Glutamatergic neuron (in vitro differentiated cells): ENCODE results near the gene GCSAML. TPM values are rescaled to one million over a fixed set of nuclear protein-coding genes. Genes with fewer than 3 reads are reported as not detected.

Source experiments
- DNase-seq: peaks from one replicate; pipeline ENCODE4 v3.0.0; 2022
- H3K27ac Mint-ChIP-seq: one replicate; pipeline ENCODE4 v1.8.0; 2020; ENCODE audit warnings: mild to moderate bottlenecking, mixed read lengths, inconsistent platforms; ENCODE audit not compliant: unreplicated experiment
- H3K27me3 Mint-ChIP-seq: one replicate; pipeline ENCODE4 v1.8.0; 2020; ENCODE audit warnings: mild to moderate bottlenecking, moderate library complexity, mixed read lengths, inconsistent platforms; ENCODE audit not compliant: unreplicated experiment
- H3K36me3 Mint-ChIP-seq: one replicate; pipeline ENCODE4 v1.8.0; 2020; ENCODE audit warnings: mild to moderate bottlenecking, mixed read lengths, inconsistent platforms; ENCODE audit not compliant: unreplicated experiment
- H3K4me1 Mint-ChIP-seq: one replicate; pipeline ENCODE4 v1.8.0; 2020; ENCODE audit warnings: mild to moderate bottlenecking, low read depth, mixed read lengths, inconsistent platforms; ENCODE audit not compliant: unreplicated experiment
- H3K4me3 Mint-ChIP-seq: one replicate; pipeline ENCODE4 v1.8.0; 2020; ENCODE audit warnings: mild to moderate bottlenecking, mixed read lengths, inconsistent platforms; ENCODE audit not compliant: unreplicated experiment
- H3K9me3 Mint-ChIP-seq: one replicate; pipeline ENCODE4 v1.8.0; 2020; ENCODE audit warnings: mild to moderate bottlenecking, moderate library complexity, mixed read lengths, inconsistent platforms; ENCODE audit not compliant: unreplicated experiment
- total RNA-seq: library from RNA; stranded (reverse); fragmentation: NEBNext Ultra II Directional; extraction: Animal tissue kit (Norgen Biotek cat#: 25700); gene quantifications from one replicate; pipeline ENCODE4 v1.2.1, GENCODE V29; 2021; ENCODE audit not compliant: unreplicated experiment
- TF ChIP-seq, protein P1 (sequence below): fragments of 200-600 bp; sonication (generic); IDR thresholded peaks from one replicate; pipeline ENCODE4 v1.5.0; 2021; ENCODE audit not compliant: partially characterized antibody, unreplicated experiment

The GCSAML gene
- total RNA-seq, 1 donor from 2014 or later: not detected

DNA sequence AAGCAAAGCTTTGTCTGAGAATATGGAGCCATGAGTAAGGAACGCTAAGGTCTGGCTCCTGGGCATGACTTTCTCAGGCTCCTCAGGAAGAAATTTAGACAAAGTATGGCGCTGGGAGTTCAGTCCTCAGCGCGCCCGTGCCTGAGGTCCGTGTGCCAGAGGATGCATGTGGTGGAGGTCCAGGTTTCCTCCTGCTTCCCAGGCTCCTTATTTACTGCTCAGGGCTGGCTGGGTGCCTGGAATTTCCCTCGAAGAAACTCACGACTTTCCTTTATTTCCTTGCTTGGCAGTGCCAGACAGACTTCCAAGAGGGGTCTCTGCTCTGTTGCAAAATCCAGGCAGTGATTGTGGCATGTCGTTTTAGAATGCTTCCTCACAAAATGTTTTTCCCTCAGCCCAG is 13.3 kb downstream of the GCSAML start:
- no peaks in the 10 kb centered on the region for H3K4me1 Mint-ChIP-seq
- no peaks in the 10 kb centered on the region for H3K36me3 Mint-ChIP-seq
- TF ChIP-seq, protein P1, sequence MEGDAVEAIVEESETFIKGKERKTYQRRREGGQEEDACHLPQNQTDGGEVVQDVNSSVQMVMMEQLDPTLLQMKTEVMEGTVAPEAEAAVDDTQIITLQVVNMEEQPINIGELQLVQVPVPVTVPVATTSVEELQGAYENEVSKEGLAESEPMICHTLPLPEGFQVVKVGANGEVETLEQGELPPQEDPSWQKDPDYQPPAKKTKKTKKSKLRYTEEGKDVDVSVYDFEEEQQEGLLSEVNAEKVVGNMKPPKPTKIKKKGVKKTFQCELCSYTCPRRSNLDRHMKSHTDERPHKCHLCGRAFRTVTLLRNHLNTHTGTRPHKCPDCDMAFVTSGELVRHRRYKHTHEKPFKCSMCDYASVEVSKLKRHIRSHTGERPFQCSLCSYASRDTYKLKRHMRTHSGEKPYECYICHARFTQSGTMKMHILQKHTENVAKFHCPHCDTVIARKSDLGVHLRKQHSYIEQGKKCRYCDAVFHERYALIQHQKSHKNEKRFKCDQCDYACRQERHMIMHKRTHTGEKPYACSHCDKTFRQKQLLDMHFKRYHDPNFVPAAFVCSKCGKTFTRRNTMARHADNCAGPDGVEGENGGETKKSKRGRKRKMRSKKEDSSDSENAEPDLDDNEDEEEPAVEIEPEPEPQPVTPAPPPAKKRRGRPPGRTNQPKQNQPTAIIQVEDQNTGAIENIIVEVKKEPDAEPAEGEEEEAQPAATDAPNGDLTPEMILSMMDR: no peak
- no peaks in the 10 kb centered on the region for H3K9me3 Mint-ChIP-seq
- no peaks in the 10 kb centered on the region for H3K27me3 Mint-ChIP-seq
- H3K27ac Mint-ChIP-seq: no peak overlapping the region
- DNase-seq: no peak
- H3K4me3 Mint-ChIP-seq: no peak overlapping the region

DNA sequence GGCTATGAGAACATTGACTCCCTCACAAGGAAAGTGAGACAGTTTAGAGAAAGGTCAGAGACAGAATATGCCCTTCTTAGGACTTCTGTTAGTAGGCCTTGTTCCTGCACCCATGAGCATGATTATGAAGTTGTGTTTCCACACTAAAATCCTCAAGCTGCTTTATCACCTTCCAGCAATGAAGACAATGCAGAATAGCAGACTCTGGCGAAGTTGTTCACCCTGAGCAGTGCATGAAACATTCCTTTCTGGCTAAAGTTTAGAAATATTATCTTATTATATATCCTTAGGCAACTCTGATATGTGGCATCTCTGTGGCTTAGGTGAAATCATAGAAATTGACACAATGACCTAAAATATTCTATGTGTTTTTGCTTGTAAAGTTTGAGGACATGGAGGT is 25.3 kb downstream of the GCSAML start:
- no peak overlapping the region for H3K4me3 Mint-ChIP-seq
- no peak overlapping the region for H3K27ac Mint-ChIP-seq
- H3K4me1 Mint-ChIP-seq: no peaks in the 10 kb centered on the region
- peaks cover 5% of the 10 kb centered on the region for H3K36me3 Mint-ChIP-seq
- H3K27me3 Mint-ChIP-seq: no peaks in the 10 kb centered on the region
- DNase-seq: no peak
- H3K9me3 Mint-ChIP-seq: peaks cover 9% of the 10 kb centered on the region
- TF ChIP-seq, protein P1: no peak

DNA sequence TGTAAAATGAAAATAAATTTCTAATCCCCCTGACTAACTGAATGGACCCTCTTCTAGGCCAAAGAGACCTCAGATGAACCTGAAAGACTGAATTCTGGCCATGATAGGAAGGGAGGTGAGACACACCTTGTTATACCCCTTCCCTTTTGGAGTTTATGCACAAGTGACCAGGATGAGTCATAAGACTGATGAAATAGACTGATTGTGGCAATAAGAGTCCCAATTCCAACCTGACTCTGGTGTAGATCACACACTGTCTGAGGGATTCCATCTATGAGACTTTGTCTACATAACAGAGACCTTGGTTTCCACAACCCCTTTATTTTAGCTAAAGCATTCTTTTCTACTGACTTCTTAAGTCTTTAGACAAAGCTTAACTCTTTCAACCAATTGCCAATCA is 25.7 kb downstream of the GCSAML start:
- Mint-ChIP-seq H3K27ac (no peak overlapping the region), H3K27me3 (no peaks in the 10 kb centered on the region), H3K4me3 (no peak overlapping the region), H3K4me1 (no peaks in the 10 kb centered on the region), H3K9me3 (peaks cover 9% of the 10 kb centered on the region), H3K36me3 (peaks cover 5% of the 10 kb centered on the region)
- TF ChIP-seq, protein P1: no peak
- DNase-seq: no peak

- H3K27ac Mint-ChIP-seq: no peak overlapping the region
- H3K4me3 Mint-ChIP-seq: no peak overlapping the region
- no peaks in the 10 kb centered on the region for H3K27me3 Mint-ChIP-seq
- H3K4me1 Mint-ChIP-seq: no peaks in the 10 kb centered on the region
- TF ChIP-seq, protein P1: peak; percentile 45
- no peak for DNase-seq
- peaks cover 2% of the 10 kb centered on the region for H3K9me3 Mint-ChIP-seq
- no peaks in the 10 kb centered on the region for H3K36me3 Mint-ChIP-seq
Observed at GRCh38 chr1:247576514-247576913, 27.6 kb downstream of the GCSAML start.

DNA sequence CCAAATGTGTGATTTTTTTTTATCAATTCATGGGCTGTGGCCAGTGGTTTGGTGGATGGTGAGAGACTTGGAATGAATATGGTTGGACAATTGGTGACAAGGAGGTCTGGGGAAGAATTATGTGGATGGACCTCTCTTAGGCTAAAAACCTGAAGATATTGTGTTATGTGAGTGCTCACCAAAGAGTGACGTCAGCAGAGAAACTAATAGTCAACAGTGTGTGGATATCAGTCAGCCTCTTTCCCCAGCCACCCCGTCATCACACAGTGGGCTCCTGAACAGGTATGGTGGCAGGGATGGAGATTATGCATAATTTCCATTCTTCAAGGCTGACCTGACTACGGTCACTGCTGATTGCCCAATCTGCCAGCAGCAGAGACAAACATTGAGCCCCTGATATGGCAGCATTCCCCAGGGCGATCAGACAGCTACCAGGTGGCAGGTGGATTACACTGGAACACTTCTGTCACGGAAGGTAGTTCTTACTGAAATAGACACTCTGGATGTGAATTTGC is 30.1 kb downstream of the GCSAML start:
- TF ChIP-seq, protein P1: no peak
- no peak for DNase-seq
- H3K27ac Mint-ChIP-seq: no peak overlapping the region
- H3K4me1 Mint-ChIP-seq: no peaks in the 10 kb centered on the region
- no peaks in the 10 kb centered on the region for H3K27me3 Mint-ChIP-seq
- H3K36me3 Mint-ChIP-seq: no peaks in the 10 kb centered on the region
- H3K4me3 Mint-ChIP-seq: no peak overlapping the region
- no peaks in the 10 kb centered on the region for H3K9me3 Mint-ChIP-seq
